ENCODE results near the gene SLC7A10. TPM values are rescaled to one million over a fixed set of nuclear protein-coding genes. Genes with fewer than 3 reads are reported as not detected.
A peak's percentile ranks its signal among the peaks of the same experiment; 100 is the strongest.

The SLC7A10 gene
- total and polyA plus RNA-seq, 5 donors from 2014 or later, result 0.15 to 0.19 TPM; not detected in 3

GRCh38 chr19:33197591-33198000, 28.1 kb downstream of the SLC7A10 start:
- DNase-seq (no peak), ATAC-seq (ENCODE audit: low read depth in 2 of 2) (no peak)
- H3K27ac ChIP-seq (ENCODE audit: insufficient read depth, low read length, poor library complexity, severe bottlenecking), result no peak overlapping the region
- no peak overlapping the region for H3K27ac Mint-ChIP-seq
- no peaks in the 10 kb centered on the region for H3K36me3 ChIP-seq (ENCODE audit: control insufficient read depth, insufficient read depth, low read length)
- H3K27me3 Mint-ChIP-seq, result peaks cover 52% of the 10 kb centered on the region
- no peaks in the 10 kb centered on the region for H3K9me3 ChIP-seq (ENCODE audit: control insufficient read depth in 2 of 2, low read length in 2 of 2)
- no peaks in the 10 kb centered on the region for H3K9me3 Mint-ChIP-seq
- no peak overlapping the region for H3K4me3 ChIP-seq (ENCODE audit: low read depth, low read length)
- H3K27me3 ChIP-seq (ENCODE audit: control insufficient read depth, insufficient read depth, low read length), result peaks cover 3% of the 10 kb centered on the region
- H3K4me1 ChIP-seq (ENCODE audit: control insufficient read depth, insufficient read depth, low read length, poor library complexity, severe bottlenecking), result no peaks in the 10 kb centered on the region
- H3K4me3 Mint-ChIP-seq, result no peak overlapping the region
- H3K4me1 Mint-ChIP-seq, result peaks cover 0 to 9% (median 0%) of the 10 kb centered on the region in 4 donors
- H3K36me3 Mint-ChIP-seq, result no peaks in the 10 kb centered on the region

GRCh38 chr19:33196446-33197193, 29.0 kb downstream of the SLC7A10 start:
- no peaks in the 10 kb centered on the region for H3K9me3 ChIP-seq (ENCODE audit: control insufficient read depth in 2 of 2, low read length in 2 of 2)
- no peaks in the 10 kb centered on the region for H3K36me3 ChIP-seq (ENCODE audit: control insufficient read depth, insufficient read depth, low read length)
- H3K27me3 ChIP-seq (ENCODE audit: control insufficient read depth, insufficient read depth, low read length), result peaks cover 7% of the 10 kb centered on the region
- DNase-seq, result no peak
- no peaks in the 10 kb centered on the region for H3K4me1 ChIP-seq (ENCODE audit: control insufficient read depth, insufficient read depth, low read length, poor library complexity, severe bottlenecking)
- Mint-ChIP-seq H3K27ac (no peak overlapping the region), H3K36me3 (no peaks in the 10 kb centered on the region), H3K9me3 (peaks cover 0 to 1% (median 0%) of the 10 kb centered on the region in 7 donors), H3K4me1 (peaks cover 0 to 9% (median 0%) of the 10 kb centered on the region in 4 donors), H3K4me3 (peak overlapping the region in 1 of 4 donors; percentile 38), H3K27me3 (peaks cover 62% of the 10 kb centered on the region)
- no peak for ATAC-seq (ENCODE audit: low read depth in 2 of 2)
- no peak overlapping the region for H3K4me3 ChIP-seq (ENCODE audit: low read depth, low read length)
- H3K27ac ChIP-seq (ENCODE audit: insufficient read depth, low read length, poor library complexity, severe bottlenecking), result no peak overlapping the region

- H3K4me1 Mint-ChIP-seq, result peaks cover 0 to 9% (median 0%) of the 10 kb centered on the region in 4 donors
- Histone ChIP-seq H3K9me3 (ENCODE audit: control insufficient read depth in 2 of 2, low read length in 2 of 2) (no peaks in the 10 kb centered on the region), H3K4me1 (ENCODE audit: control insufficient read depth, insufficient read depth, low read length, poor library complexity, severe bottlenecking) (no peaks in the 10 kb centered on the region), H3K36me3 (ENCODE audit: control insufficient read depth, insufficient read depth, low read length) (no peaks in the 10 kb centered on the region), H3K27ac (ENCODE audit: insufficient read depth, low read length, poor library complexity, severe bottlenecking) (no peak overlapping the region), H3K27me3 (ENCODE audit: control insufficient read depth, insufficient read depth, low read length) (peaks cover 7% of the 10 kb centered on the region), H3K4me3 (ENCODE audit: low read depth, low read length) (no peak overlapping the region)
- DNase-seq (no peak), ATAC-seq (ENCODE audit: low read depth in 2 of 2) (no peak)
- no peaks in the 10 kb centered on the region for H3K36me3 Mint-ChIP-seq
- H3K9me3 Mint-ChIP-seq, result peaks cover 0 to 1% (median 0%) of the 10 kb centered on the region in 7 donors
- peaks cover 65% of the 10 kb centered on the region for H3K27me3 Mint-ChIP-seq
- H3K27ac Mint-ChIP-seq, result no peak overlapping the region
- H3K4me3 Mint-ChIP-seq, result no peak overlapping the region
These were observed 29.9 kb downstream of the SLC7A10 start for GRCh38 chr19:33195645-33196347.

- Mint-ChIP-seq H3K27ac (no peak overlapping the region), H3K4me1 (peaks cover 0 to 9% (median 0%) of the 10 kb centered on the region in 4 donors), H3K36me3 (no peaks in the 10 kb centered on the region), H3K4me3 (peak overlapping the region in 1 of 4 donors; percentile 57), H3K27me3 (peaks cover 69% of the 10 kb centered on the region), H3K9me3 (peaks cover 0 to 1% (median 0%) of the 10 kb centered on the region in 7 donors)
- H3K4me1 ChIP-seq (ENCODE audit: control insufficient read depth, insufficient read depth, low read length, poor library complexity, severe bottlenecking), result no peaks in the 10 kb centered on the region
- no peak overlapping the region for H3K27ac ChIP-seq (ENCODE audit: insufficient read depth, low read length, poor library complexity, severe bottlenecking)
- H3K36me3 ChIP-seq (ENCODE audit: control insufficient read depth, insufficient read depth, low read length), result no peaks in the 10 kb centered on the region
- no peak overlapping the region for H3K4me3 ChIP-seq (ENCODE audit: low read depth, low read length)
- ATAC-seq (ENCODE audit: low read depth in 2 of 2), result no peak
- no peaks in the 10 kb centered on the region for H3K9me3 ChIP-seq (ENCODE audit: control insufficient read depth in 2 of 2, low read length in 2 of 2)
- H3K27me3 ChIP-seq (ENCODE audit: control insufficient read depth, insufficient read depth, low read length), result peaks cover 7% of the 10 kb centered on the region
- DNase-seq, result no peak
These were observed 30.6 kb downstream of the SLC7A10 start for GRCh38 chr19:33194886-33195644.

GRCh38 chr19:33194532-33194885, 31.1 kb downstream of the SLC7A10 start:
- peaks cover 0 to 9% (median 0%) of the 10 kb centered on the region in 4 donors for H3K4me1 Mint-ChIP-seq

GRCh38 chr19:33193865-33194362, 31.7 kb downstream of the SLC7A10 start, which contains the start of gene LRP3:
LRP3 (plus strand) TSS chr19:33194330; CDS start chr19:33194786, 456 bp downstream.
- Histone ChIP-seq H3K4me1 (ENCODE audit: control insufficient read depth, insufficient read depth, low read length, poor library complexity, severe bottlenecking) (no peaks in the 10 kb centered on the region), H3K27me3 (ENCODE audit: control insufficient read depth, insufficient read depth, low read length) (peaks cover 7% of the 10 kb centered on the region), H3K9me3 (ENCODE audit: control insufficient read depth in 2 of 2, low read length in 2 of 2) (no peaks in the 10 kb centered on the region), H3K36me3 (ENCODE audit: control insufficient read depth, insufficient read depth, low read length) (no peaks in the 10 kb centered on the region), H3K4me3 (ENCODE audit: low read depth, low read length) (no peak within 1 kb of the TSS), H3K27ac (ENCODE audit: insufficient read depth, low read length, poor library complexity, severe bottlenecking) (no peak within 1 kb of the TSS)
- Mint-ChIP-seq H3K4me1 (peaks cover 0 to 9% (median 0%) of the 10 kb centered on the region in 4 donors), H3K9me3 (peaks cover 0 to 1% (median 0%) of the 10 kb centered on the region in 7 donors), H3K36me3 (no peaks in the 10 kb centered on the region), H3K4me3 (peak within 1 kb of the TSS in 2 of 4 donors; percentile 35 to 57), H3K27ac (no peak within 1 kb of the TSS), H3K27me3 (peaks cover 72% of the 10 kb centered on the region)
- ATAC-seq (ENCODE audit: low read depth in 2 of 2) (no peak), DNase-seq (no peak)

More at GRCh38 chr19:33194532-33194885, 31.1 kb downstream of the SLC7A10 start:
- Histone ChIP-seq H3K27me3 (ENCODE audit: control insufficient read depth, insufficient read depth, low read length) (peaks cover 7% of the 10 kb centered on the region), H3K9me3 (ENCODE audit: control insufficient read depth in 2 of 2, low read length in 2 of 2) (no peaks in the 10 kb centered on the region), H3K27ac (ENCODE audit: insufficient read depth, low read length, poor library complexity, severe bottlenecking) (no peak overlapping the region), H3K4me1 (ENCODE audit: control insufficient read depth, insufficient read depth, low read length, poor library complexity, severe bottlenecking) (no peaks in the 10 kb centered on the region), H3K36me3 (ENCODE audit: control insufficient read depth, insufficient read depth, low read length) (no peaks in the 10 kb centered on the region), H3K4me3 (ENCODE audit: low read depth, low read length) (no peak overlapping the region)
- Mint-ChIP-seq H3K4me3 (no peak overlapping the region), H3K36me3 (no peaks in the 10 kb centered on the region), H3K9me3 (peaks cover 0 to 1% (median 0%) of the 10 kb centered on the region in 7 donors), H3K27ac (no peak overlapping the region), H3K27me3 (peaks cover 70% of the 10 kb centered on the region)
- ATAC-seq (ENCODE audit: low read depth in 2 of 2) (no peak), DNase-seq (no peak)

- H3K9me3 ChIP-seq (ENCODE audit: control insufficient read depth in 2 of 2, low read length in 2 of 2), result no peaks in the 10 kb centered on the region
- Mint-ChIP-seq H3K4me3 (peak overlapping the region in 2 of 4 donors; percentile 9 to 35), H3K4me1 (peaks cover 0 to 9% (median 0%) of the 10 kb centered on the region in 4 donors), H3K27ac (no peak overlapping the region), H3K36me3 (no peaks in the 10 kb centered on the region), H3K27me3 (peaks cover 70% of the 10 kb centered on the region), H3K9me3 (peaks cover 0 to 1% (median 0%) of the 10 kb centered on the region in 7 donors)
- peaks cover 7% of the 10 kb centered on the region for H3K27me3 ChIP-seq (ENCODE audit: control insufficient read depth, insufficient read depth, low read length)
- no peaks in the 10 kb centered on the region for H3K36me3 ChIP-seq (ENCODE audit: control insufficient read depth, insufficient read depth, low read length)
- no peak overlapping the region for H3K4me3 ChIP-seq (ENCODE audit: low read depth, low read length)
- H3K27ac ChIP-seq (ENCODE audit: insufficient read depth, low read length, poor library complexity, severe bottlenecking), result no peak overlapping the region
- DNase-seq (no peak), ATAC-seq (ENCODE audit: low read depth in 2 of 2) (no peak)
- no peaks in the 10 kb centered on the region for H3K4me1 ChIP-seq (ENCODE audit: control insufficient read depth, insufficient read depth, low read length, poor library complexity, severe bottlenecking)
These were observed 32.3 kb downstream of the SLC7A10 start for GRCh38 chr19:33193269-33193864.

All from CD4-positive, CD25-positive, alpha-beta regulatory T cell (primary cell).